Activated CD4-positive, CD25-positive, alpha-beta regulatory T cell treated with anti-CD3 and anti-CD28 coated beads, Interleukin-2, amount 50 U/mL, for 72 hours (primary cell): ENCODE data around the gene AKNA.

Experiments used
- DNase-seq: peaks from one replicate; pipeline ENCODE4 v3.0.0; 2021

The AKNA gene

DNA sequence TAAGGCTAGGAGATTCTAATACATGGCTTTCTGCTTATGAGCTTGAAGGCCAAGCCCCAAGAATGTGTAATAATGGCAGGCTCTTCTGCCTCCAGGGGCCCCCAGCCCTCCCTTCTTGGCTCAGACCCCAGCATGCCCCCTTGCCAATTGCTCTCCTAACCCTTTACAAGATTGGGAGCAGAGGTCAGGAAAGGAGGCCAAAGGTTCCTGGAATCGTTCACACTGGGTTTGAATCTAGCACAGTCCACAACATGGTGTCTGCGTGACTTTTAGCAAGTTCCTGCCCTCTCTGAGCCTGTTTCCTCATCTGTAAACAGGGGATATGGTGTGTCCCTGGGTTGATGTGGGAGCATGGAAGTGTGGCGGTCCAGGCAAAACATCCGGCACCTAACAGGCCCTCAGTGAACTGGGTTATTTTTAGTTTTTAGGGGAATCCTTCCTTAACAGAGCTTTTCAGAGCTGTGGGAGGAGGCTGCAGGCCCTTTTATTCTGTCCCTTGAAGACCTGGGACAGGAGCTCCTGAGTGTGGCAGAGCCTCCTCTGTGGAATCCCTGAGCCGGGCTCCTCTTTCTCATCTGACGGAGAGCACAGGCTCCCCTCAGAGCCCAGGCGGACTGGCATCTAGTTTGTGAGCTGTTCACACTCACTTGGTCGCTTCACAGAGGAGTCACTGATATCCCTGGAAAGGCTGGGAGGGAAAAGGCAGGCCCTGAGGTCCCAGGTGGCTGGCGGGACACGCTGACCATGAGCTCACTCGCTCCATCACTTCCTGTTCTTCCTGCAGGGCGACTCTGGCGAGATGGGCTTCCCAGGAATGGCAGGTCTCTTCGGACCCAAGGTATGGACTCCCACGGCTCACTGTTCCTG lies 88.3 kb downstream of the AKNA start:
- no peak for DNase-seq

DNA sequence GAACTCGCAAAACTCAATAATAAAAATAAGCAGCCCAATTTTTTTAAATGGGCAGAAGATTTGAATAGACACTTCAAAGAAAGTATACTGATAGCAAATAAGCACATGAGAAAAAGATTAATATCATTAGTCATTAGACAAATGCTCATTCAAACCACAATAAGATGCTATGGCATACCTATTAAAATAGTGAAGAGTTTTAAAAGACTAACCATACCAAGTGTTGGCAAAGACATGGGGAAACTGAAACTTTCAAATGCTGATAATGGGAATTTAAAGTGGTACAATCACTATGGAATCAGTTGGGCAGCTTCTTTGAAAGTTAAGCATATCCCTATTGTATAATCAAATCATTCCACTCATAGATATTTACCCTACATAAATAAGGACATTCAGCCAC lies 91.4 kb downstream of the AKNA start:
- DNase-seq: no peak

DNA sequence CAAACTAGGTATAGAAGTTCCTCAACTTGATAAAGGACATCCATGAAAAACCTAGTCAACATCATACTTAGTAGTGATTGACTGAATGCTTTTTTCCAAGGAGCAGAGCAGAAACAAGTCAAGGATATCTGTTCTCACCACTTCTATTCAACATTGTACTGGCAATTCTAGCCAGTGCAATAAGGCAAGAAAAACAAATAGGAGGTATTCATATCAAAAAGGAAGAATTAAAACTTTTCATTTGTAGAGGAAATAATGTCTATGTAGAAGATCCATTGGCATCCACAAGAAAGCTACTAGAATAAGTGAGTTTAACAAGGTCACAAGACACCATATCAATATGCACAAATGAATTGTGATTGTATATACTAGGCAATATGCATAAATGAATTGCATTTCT lies 93.1 kb downstream of the AKNA start:
- DNase-seq: no peak

DNA sequence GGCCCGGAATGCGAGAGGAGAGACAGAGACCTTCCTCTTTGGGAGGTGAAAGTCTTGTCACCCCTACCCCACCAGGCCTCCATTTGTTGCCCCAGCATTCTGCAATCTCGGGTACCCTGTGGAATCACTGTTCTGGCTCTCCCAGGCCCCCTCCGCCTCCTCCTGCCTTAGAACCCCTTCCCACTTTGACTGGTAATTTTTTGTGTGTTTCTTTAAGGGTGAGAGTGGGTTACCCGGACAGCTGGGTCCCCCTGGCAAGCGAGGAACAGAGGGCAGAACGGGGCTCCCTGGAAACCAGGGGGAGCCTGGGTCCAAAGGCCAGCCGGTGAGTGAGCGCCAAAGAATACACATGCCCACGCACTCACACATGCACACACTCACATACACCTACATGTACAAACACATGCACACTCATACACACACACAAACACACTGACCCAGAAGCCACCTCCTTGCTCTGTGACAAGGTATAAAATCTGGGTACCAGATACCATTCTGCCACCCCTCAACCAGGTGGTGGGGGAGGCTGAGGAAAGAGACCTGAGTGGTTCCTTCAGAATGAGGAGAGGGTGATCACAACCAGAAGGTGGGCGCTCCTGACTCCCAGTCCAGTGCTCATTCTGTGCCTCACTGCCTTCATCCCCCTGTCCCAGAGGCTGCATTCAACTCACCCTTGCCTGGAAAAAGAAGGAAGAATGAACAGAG lies 95.7 kb downstream of the AKNA start:
- peak; percentile 9 for DNase-seq

DNA sequence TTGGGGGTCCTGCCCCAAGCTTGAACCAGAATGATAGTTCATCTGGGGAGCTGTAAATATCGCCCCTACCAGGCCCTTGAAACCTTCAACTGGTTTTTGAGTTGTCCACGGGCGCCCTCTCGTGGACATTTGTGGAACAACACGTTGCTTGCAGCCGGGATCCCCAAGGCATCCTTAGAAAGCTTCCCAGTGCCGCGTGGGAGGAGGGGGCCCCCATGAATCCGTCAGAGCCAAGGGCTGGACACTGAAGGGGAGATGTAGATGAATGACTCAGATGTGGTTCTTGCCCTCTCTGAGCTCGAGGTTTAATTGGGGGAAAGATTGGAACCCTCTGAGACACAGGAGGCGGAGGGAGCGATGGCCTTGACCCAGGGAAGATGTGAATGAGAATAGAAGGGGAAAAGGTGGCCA lies 96.7 kb downstream of the AKNA start:
- DNase-seq: peak; percentile 79

DNA sequence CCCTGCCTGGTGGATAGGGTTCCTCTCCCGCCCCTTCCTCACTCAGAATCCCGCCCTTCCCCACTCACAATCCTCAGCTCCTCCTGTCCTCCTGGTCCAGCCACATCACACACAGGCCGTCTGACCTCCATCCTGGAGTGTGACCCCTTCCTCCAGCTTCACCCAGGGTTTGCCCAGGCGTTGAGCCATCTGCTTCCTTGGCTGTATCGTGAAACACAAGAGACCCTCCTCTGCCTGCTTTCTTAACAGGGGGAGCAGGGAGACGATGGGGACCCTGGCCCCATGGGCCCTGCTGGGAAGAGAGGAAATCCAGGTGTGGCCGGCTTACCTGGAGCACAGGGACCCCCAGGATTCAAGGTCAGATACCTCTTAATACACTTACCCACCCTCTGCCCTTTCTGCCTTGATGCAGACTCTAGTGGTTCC lies 97.2 kb downstream of the AKNA start:
- DNase-seq: no peak

DNA sequence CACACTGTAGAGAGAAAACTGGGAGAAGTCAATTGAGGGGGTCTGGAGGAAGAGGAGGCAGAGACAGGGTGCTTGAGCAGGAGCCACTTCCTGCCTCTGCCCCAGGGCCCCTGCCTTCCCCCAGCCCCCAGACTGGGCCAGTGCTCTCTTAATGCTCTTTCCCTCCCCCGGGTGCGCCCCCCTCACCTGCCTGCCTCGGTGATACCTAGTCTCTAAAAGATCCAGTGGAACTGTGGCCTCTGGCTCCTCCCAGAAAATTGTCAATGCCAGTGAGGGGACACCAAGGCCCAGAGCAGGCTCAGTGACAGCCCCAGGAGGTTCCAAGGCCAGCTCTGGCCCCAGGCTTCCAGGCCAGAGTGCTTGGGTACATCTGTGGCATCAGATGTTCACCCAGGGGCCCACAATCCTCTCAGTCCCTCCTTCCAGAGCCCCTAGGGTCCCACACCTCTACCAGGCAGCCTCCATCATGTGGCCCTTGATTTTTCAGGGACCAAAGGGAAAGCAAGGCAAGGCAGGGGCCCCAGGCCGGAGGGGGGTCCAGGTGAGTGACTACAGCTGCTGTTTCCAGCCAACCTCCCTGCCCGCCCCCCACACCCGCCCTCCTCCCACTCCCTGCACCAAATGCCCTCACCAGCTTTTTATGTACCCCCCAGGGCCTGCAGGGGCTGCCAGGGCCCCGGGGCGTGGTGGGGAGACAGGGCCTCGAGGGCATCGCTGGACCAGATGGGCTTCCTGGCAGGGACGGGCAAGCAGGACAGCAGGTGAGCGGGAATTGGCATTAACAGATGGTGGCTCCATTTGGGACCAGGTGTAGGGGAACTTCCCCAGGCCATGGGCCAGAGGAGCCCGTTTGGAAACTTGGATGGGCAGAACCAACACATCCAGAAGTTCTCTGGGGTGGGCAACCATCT lies 98.0 kb downstream of the AKNA start:
- peak; percentile 25 for DNase-seq

DNA sequence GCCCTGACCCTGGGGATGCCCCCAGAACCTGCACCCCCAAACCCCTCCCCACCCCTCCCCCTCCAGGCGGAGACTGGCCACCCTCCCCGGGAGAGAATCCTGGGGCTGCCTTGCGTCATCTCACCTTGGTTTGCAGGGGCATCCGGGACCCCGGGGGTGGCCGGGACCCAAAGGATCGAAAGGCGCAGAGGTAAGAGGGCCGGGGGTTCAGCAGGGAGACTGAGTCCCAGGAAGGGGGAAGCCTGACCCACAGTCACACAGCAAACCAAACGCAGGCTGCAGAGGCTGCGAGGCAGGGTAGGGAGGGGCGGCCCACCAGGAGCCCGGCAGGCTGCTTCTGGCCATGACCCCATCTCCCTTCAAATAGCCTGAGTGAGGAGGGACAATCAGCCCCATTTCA lies 98.7 kb downstream of the AKNA start:
- peak; percentile 9 for DNase-seq

DNA sequence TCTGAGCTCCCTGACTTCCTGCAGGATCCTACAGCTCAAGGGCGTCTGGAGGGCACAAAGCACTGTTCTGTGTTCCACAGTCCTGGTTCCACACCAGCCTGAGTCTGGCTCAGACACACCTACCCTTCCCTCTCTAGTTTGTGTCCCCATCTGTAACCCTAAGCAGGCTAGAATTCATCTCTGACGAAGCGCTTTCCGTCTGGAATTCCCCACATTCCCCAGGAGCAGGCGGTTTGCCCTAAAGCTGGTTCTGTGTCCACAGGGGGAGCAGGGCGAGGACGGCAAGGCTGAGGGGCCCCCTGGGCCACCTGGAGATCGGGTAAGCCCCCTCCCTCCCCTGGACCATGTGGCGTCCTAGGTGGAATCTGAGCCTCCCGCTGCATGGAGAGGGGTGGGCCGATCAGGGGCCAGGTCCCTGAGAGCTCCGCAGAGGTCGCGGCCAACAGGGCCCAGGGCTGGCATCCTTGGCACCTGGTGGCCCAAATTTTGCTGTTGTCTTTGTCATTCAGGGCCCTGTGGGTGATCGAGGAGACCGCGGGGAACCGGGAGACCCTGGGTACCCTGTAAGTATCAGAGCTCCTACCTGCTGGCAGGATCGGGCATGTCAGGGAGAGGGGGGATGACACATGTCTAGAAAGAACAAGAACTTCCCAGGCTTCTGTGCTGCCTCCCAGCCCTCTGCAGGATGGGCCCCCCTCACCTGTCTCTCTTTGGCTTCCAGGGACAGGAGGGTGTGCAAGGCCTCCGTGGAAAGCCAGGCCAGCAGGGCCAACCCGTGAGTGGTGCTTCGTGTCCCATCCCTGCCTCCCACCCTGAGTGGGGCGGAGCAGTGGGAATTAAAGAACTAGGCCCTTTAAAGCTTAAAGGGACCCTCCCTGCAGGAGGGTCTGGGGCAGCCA lies 99.3 kb downstream of the AKNA start:
- peak; percentile 27 for DNase-seq

DNA sequence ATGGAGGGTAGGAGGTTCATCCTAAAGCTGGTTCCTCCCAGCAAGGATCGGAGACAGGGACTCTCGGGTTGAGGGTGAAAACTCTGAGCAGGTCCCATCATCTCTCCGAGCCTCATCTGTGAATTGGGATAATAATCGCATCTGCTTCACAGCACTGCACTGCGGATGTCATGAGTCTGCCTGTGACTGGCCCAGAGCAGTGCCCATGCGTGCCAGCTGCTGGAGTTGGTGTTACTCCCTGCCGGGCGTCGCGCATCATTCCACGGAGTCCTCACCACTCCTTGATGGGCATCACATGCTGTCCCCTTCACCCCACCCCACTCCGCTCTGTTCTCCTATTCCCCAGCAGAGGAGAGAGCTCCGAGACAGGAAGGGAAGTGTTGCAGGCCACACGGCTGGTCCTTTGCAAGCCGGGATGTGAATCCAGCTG lies 100.0 kb downstream of the AKNA start:
- DNase-seq: no peak

DNA sequence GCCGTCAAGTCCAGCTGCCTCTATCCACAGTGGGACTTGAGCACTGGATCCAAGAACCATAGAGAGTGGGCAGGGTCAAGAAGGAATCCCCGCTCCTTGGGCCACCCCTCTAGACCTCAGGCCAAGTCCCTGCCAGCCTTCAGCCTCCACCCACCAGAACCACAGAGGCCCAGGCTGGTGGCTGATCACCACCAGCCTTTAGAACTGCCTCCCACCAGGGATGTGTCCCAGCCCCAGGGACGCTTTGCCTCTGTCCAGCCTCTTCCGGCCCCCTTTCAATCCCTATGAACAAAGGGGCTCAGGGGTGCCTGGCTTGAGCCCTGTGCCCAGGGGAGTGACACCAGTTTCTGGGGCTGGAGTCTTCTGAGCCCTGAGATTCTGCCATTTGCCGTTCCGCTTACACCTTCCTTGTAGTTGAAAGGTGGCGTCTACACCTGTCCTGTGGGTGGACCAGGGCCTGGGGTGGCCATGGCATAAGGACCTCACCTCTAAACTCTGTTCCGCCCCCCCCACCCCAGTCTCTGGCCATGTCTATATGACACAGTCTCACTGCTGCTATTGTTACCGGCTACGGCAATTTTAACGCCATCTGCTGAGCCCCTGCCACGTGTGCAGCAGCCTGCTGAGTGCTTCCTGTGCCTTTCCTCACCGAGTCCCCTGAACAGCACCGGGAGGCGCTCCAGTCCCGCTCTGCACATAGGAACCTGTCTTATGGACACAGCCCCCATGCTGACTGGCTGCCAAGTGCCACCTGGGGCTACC lies 100.6 kb downstream of the AKNA start:
- DNase-seq: no peak

DNA sequence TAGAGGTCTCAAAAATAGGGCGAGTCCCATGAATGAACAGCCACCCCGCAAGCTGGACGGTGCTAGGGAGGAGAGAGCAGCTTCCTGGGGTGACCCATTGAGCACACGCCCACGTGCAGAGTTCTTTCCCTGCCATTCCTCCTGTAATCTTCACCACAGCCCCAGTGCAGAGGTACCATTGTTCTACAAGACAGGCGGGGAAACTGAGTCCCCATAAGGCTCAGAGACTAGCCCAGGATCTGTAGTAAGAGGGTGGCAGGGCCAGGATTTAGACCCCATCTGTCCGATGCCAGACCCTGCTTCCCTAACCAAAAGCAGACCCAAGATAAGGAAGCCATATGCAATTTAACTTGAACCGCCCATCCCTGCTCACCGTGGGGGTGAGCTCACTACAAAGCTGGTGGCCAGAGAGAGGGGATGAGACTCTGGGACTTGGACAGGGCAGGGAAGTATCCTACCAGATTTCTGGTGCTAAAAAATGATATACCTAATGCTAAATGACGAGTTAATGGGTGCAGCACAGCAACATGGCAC lies 101.6 kb downstream of the AKNA start:
- no peak for DNase-seq

DNA sequence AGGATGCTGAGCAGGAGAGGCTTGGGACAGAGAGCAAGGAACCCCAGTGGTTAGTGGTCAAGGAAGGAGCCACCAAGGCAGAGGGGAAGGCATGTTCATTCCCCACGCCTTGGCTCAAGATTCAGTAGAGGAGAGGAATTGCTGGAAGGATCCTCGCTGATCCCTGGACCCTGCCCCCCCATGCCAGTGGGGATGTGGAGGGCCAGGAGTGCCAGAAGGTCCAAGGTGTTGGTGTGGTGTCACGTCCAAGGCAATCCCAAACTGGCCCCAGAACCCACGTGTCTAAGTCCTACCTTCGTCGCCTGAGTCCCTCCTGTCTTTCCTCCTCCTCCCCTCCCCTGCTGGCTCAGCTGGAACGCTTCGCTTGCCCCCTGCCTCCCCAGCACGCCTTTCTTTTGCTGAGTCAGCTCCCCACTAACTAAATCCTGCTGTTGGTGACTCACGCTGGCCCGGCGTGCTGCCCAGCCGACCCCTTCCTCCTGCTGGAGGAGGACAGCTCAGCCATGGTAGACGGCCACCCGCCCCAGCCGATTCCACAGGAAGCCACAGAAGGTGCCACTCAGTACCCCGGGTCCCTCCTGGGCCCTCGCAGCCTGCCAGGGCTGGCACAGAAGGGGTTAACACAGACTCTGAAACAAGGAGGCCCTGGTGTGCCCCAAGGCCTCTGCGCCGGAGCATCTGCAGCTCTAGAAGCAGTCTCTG lies 102.5 kb downstream of the AKNA start:
- DNase-seq: no peak

DNA sequence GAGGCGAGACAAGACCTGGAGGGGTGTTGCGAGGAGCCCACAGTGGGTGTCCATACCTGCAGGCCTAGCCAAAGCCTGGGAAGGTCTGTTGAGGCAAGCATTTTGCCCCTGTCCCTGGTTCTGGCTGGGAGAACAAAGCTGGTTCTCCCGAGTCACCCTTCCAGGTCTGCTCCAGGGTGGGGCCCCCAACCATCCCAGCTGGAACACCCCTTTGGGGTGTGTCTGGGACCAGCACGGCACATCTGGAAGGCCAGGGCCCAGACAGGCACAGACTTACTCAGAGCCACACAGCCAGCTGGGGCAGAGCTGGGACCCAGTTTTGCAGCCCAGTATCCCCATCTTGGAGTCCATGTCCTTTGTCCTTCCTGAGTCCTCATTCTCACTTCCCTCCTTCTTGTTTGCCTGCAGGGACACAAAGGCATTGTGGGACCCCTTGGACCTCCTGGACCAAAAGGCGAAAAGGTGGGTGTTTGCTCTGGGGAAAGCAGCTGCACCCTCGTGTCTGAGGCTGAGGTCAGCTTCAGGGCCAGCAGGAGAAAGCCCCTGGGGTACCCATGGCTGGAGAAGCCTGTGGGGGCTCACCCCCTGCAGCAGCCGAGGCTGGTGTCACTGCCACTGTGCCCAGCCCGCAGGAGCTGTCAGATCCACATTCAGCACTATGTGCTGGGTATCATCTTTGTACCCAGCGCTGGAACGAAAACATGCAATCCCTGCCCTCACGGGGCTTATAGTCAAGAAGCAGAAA lies 103.3 kb downstream of the AKNA start:
- DNase-seq: no peak
